ENCODE measurements around the gene PAGE3. TPM values are rescaled to one million over a fixed set of nuclear protein-coding genes. Genes with fewer than 3 reads are reported as not detected.
A peak's percentile ranks its signal among the peaks of the same experiment; 100 is the strongest.

PAGE3 gene, protein sequence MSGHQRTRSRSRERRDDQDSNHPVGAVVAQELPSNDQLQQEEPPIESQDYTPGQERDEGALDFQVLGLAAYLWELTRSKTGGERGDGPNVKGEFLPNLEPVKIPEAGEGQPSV
- total RNA-seq (2011; cell fraction: chromatin; rRNA removed; ENCODE audit: low replicate concordance), result not detected in 2 replicates
- not detected in 2 replicates for total RNA-seq (2011; cell fraction: nucleolus; rRNA removed)
- not detected in 2 replicates for total RNA-seq (2011; cell fraction: nucleoplasm; rRNA removed)
- total RNA-seq (2014; rRNA removed) (not detected in 2 replicates), total RNA-seq (2014; rRNA removed; fragmentation: Illumina TruSeq; extraction: Trizol) (not detected in 2 replicates), total RNA-seq (2015; rRNA removed; fragmentation: Illumina TruSeq; extraction: Trizol) (not detected in 2 replicates), total RNA-seq (2021) (not detected in 2 replicates), polyA plus RNA-seq (2011; rRNA removed) (not detected in 2 replicates), polyA plus RNA-seq (2014; fragmentation: Illumina TruSeq; extraction: Trizol) (not detected in 2 replicates), polyA plus RNA-seq (2014; fragmentation: Nextera tagmentation; extraction: Ambion mirVana) (not detected), polyA plus RNA-seq (2014; rRNA removed) (not detected in 2 replicates), polyA minus RNA-seq (2011; rRNA and poly(A)+ RNA removed) (not detected in 2 replicates), Bru-seq, nascent RNA (not detected), BruChase-seq, experiment 1, labeled RNA remaining after a 2-hour chase (not detected), BruChase-seq, experiment 2, labeled RNA remaining after a 6-hour chase (percentile 5 among the genes with signal in this experiment)
- polyA plus RNA-seq (2011; cell fraction: cytosol; rRNA removed), result not detected in 2 replicates
- not detected in 2 replicates for polyA plus RNA-seq (2011; cell fraction: nucleus; rRNA removed)
- polyA plus RNA-seq (2012), result not detected in 2 replicates
- polyA minus RNA-seq (2011; cell fraction: cytosol; rRNA and poly(A)+ RNA removed), result not detected in 2 replicates
- polyA minus RNA-seq (2011; cell fraction: nucleus; rRNA and poly(A)+ RNA removed), result not detected in 2 replicates
- long read RNA-seq, experiment 1, partial matches to known transcripts, result 1 of 1 reads
- long read RNA-seq, experiment 1, other reads (novel, unspliced or antisense), result 0 of 1 reads
- long read RNA-seq, experiment 2, result 0 reads
- long read RNA-seq, experiment 3, result 0 reads

DNA sequence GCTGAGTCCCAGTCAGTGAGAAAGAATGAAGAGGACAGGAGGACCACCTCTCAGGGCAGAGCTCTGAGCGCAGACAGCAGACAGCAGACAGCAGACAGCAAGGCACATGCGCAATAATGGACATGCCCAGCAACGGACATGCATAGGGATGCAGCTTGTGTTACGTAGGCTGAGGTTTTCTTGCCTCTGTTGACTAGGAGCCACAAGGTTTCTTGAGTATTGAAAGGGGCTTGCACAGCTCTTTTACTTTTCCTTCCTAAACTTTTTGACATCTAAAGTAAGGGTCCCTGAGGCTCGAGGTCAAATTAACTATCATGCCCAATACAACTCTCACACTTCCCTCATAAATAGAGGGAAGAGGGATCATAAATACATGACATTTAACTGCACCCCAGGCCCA lies at the start of gene PAGE3:
Gene PAGE3 (minus strand): TSS at position 101 of the 400 bp plus-strand sequence. CDS start 1,013 bp downstream, outside the sequence.
- H3K9ac ChIP-seq (ENCODE audit: insufficient read depth in 1 of 2, low read depth in 2 of 2, low read length in 2 of 2), result no peak within 1 kb of the TSS
- BruUV-seq (replicated peaks), result no TSS peak
- FAIRE-seq, result no peak
- no peaks in the 10 kb centered on the region for H3K79me2 ChIP-seq (ENCODE audit: control insufficient read depth, insufficient read depth, low read length)
- H3K36me3 ChIP-seq (ENCODE audit: control insufficient read depth, insufficient read depth, low read length), result no peaks in the 10 kb centered on the region
- in situ Hi-C loops (cut with MboI), result no loop called here
- 0% methylated on average over 3 of the region's 5 CpGs for WGBS (ENCODE audit: insufficient coverage, low coverage, missing lambda C conversion rate)
- H3K4me3 ChIP-seq, result no peak within 1 kb of the TSS
- H3K4me2 ChIP-seq (ENCODE audit: insufficient read depth, low read length), result no peak within 1 kb of the TSS
- H3K4me1 ChIP-seq (replicated peaks in 1 of 2; ENCODE audit: control insufficient read depth in 2 of 2, insufficient read depth in 2 of 2, low read length in 2 of 2), result no peaks in the 10 kb centered on the region
- no peaks in the 10 kb centered on the region for H4K20me1 ChIP-seq (replicated peaks; ENCODE audit: control insufficient read depth, insufficient read depth, low read length)
- H2AFZ ChIP-seq (ENCODE audit: low read depth, low read length), result no peak within 1 kb of the TSS
- intact Hi-C loops (cut with micrococcal nuclease), result no loop called here
- no peak for DNase-seq (ENCODE audit: extremely low read depth in 1 of 4, low spot score in 3 of 4)
- H3K9me3 ChIP-seq (replicated peaks; ENCODE audit: control insufficient read depth, insufficient read depth, low read depth, low read length), result no peaks in the 10 kb centered on the region
- ATAC-seq, result no peak
- H3K9me1 ChIP-seq (ENCODE audit: control insufficient read depth, insufficient read depth, low read length), result no peaks in the 10 kb centered on the region
- POLR2A ChIA-PET, result no interaction called here
- H3K27me3 ChIP-seq (ENCODE audit: control insufficient read depth in 2 of 2, insufficient read depth in 2 of 2, low read length in 2 of 2), result peaks cover 0 to 9% of the 10 kb centered on the region in 2 experiments; a peak in 2 of 5 replicates
- H3K27ac ChIP-seq (ENCODE audit: extremely low read depth, low read depth, low read length), result no peak within 1 kb of the TSS
- TF ChIP-seq KLF6 (CRISPR knock-in tag; IDR thresholded peaks at IDR 0.05; ENCODE audit: borderline replicate concordance) (no peak), PRPF4 (IDR thresholded peaks at IDR 0.05; ENCODE audit: insufficient read depth, low read depth, low read length, poor library complexity, severe bottlenecking) (no peak), SMAD2 (IDR thresholded peaks at IDR 0.05; ENCODE audit: low read depth, low read length) (no peak), EGR1 (conservative IDR thresholded peaks at IDR 0.05) (no peak), ARHGAP35 (IDR thresholded peaks at IDR 0.05; ENCODE audit: partially characterized antibody) (no peak), MEF2D (tag; conservative IDR thresholded peaks at IDR 0.05; ENCODE audit: low read depth) (no peak), XRCC3 (IDR thresholded peaks at IDR 0.05) (no peak), ZNF316 (IDR thresholded peaks at IDR 0.05) (no peak), ZSCAN29 (IDR thresholded peaks at IDR 0.05) (no peak), HBP1 (CRISPR knock-in tag; IDR thresholded peaks at IDR 0.05) (no peak), RERE (CRISPR knock-in tag; IDR thresholded peaks at IDR 0.05; ENCODE audit: borderline replicate concordance) (no peak)
- CTCF ChIA-PET (ENCODE audit: low intra/inter-chr PET ratio), result no interaction called here
